SH-SY5Y (cell line): ENCODE data around the gene SHD.

Experiments used
- GATA2 ChIP-seq: IDR thresholded peaks from 2 replicates; pipeline ENCODE4 v1.6.1; 2011; ENCODE audit warnings: mild to moderate bottlenecking, low read depth, low read length
- GATA3 ChIP-seq: IDR thresholded peaks from 2 replicates; pipeline ENCODE4 v1.6.1; 2011; ENCODE audit warnings: low read depth, mild to moderate bottlenecking, low read length, moderate library complexity

DNA sequence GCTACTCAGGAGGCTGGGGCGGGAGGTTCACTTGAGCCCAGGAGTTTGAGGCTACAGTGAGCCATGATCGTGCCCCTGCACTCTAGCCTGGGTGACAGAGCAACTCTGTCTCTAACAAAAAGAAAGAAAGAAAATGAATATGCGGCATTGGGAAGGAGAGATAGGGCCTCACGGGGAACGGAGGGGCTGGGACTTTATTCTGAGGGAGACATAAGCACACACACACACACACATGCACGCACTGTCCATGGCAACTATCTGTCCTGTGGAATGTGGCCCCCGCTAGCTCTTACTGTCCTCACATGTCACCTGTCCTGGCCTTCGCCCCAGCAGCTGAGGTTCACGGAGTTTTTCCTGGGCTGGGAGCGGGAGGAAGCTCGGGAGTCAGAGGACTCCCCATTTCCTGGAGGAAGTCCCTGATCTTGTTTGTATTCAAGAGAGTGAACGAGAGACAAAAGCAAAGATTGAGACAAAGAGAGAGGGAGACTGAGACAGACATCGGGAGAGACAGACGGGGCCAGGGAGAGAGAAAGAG lies 58.9 kb downstream of the SHD start:
- TF ChIP-seq GATA2 (no peak), GATA3 (no peak)
